Right renal cortex interstitium (tissue), 3 donors: ENCODE data around the gene MMADHC. TPM values are rescaled to one million over a fixed set of nuclear protein-coding genes. Genes with fewer than 3 reads are reported as not detected.
"Not testable (repeated sequence)": the region's sequence is repeated elsewhere in the genome, so short reads cannot be mapped to it uniquely, and the experiment has no call there.

ENCODE experiments used
- DNase-seq, 3 donors: peaks; one replicate each; pipeline ENCODE4 v3.0.0-alpha.2; 2013; ENCODE audit warnings: low read depth in 3 of 3, low spot score in 2 of 3
- polyA plus RNA-seq, 3 donors: library from polyadenylated mRNA; unstranded; fragments of 120-200 nt; gene quantifications; one replicate each; pipeline ENCODE4 v1.2.1, GENCODE V29; 2013; ENCODE audit not compliant: insufficient read length in 3 of 3

MMADHC gene
- polyA plus RNA-seq, 3 donors = 136 to 137 (median 137) TPM

GRCh38 chr2:149595056-149595963, 7.7 kb upstream of the MMADHC start:
- no peak for DNase-seq

- DNase-seq = no peak
Observed at GRCh38 chr2:149594411-149594810, 6.8 kb upstream of the MMADHC start.

GRCh38 chr2:149587950-149588487, 444 bp upstream of the MMADHC start:
- DNase-seq = no peak

- peak in 1 of 3 donors; percentile 27 for DNase-seq
Observed at GRCh38 chr2:149586898-149587219, 716 bp downstream of the MMADHC start.

GRCh38 chr2:149586063-149586462, 1.5 kb downstream of the MMADHC start:
- DNase-seq = no peak

- no peak for DNase-seq
Observed at GRCh38 chr2:149585166-149585885, 2.2 kb downstream of the MMADHC start.

- DNase-seq = no peak
Observed at GRCh38 chr2:149579972-149580882, 7.3 kb downstream of the MMADHC start.

GRCh38 chr2:149577269-149577668, 10.3 kb downstream of the MMADHC start:
- DNase-seq = no peak

- DNase-seq = no peak
Observed at GRCh38 chr2:149575752-149576151, 11.8 kb downstream of the MMADHC start.

GRCh38 chr2:149575277-149575676, 12.3 kb downstream of the MMADHC start:
- DNase-seq = no peak

GRCh38 chr2:149573760-149574159, 13.8 kb downstream of the MMADHC start:
- no peak for DNase-seq

- DNase-seq = no peak
Observed at GRCh38 chr2:149572102-149572953, 15.2 kb downstream of the MMADHC start.

GRCh38 chr2:149568138-149568537, 19.4 kb downstream of the MMADHC start:
- no peak for DNase-seq

GRCh38 chr2:149566652-149567051, 20.9 kb downstream of the MMADHC start:
- no peak for DNase-seq

- not testable (repeated sequence) for DNase-seq
Observed at GRCh38 chr2:149565625-149566024, 21.9 kb downstream of the MMADHC start.

GRCh38 chr2:149564983-149565382, 22.6 kb downstream of the MMADHC start:
- DNase-seq = no peak

GRCh38 chr2:149564097-149564496, 23.5 kb downstream of the MMADHC start:
- DNase-seq = no peak

- DNase-seq = peak in 2 of 3 donors; percentile 21 to 35
Observed at GRCh38 chr2:149562324-149562723, 25.3 kb downstream of the MMADHC start.

GRCh38 chr2:149561309-149561926, 26.2 kb downstream of the MMADHC start:
- no peak for DNase-seq
